RWPE2 (cell line): ENCODE results near the gene VASH1.
A peak's percentile ranks its signal among the peaks of the same experiment; 100 is the strongest.

ENCODE experiments used
- ATAC-seq: fragments of 200-7000 bp; cut with Tn5 transposase; 3 replicates; pipeline ENCODE4 v1.9.1; 2021; ENCODE audit warnings: low read depth
- DNase-seq: peaks from one replicate; pipeline ENCODE4 v3.0.0-alpha.2; 2020; ENCODE audit warnings: low spot score
- H3K27ac ChIP-seq: fragments of 450-650 bp; 2 replicates; pipeline ENCODE4 v1.5.1; 2017; ENCODE audit warnings: mild to moderate bottlenecking; ENCODE audit not compliant: poor library complexity, severe bottlenecking
- H3K27me3 ChIP-seq: fragments of 250-450 bp; sonication (Bioruptor Pico); 2 replicates; pipeline ENCODE4 v1.5.1; 2021; ENCODE audit warnings: mild to moderate bottlenecking, moderate library complexity; ENCODE audit not compliant: insufficient read depth, poor library complexity, severe bottlenecking
- H3K36me3 ChIP-seq: fragments of 250-450 bp; sonication (Bioruptor Pico); 2 replicates; pipeline ENCODE4 v1.5.1; 2020; ENCODE audit warnings: low read depth, mild to moderate bottlenecking, moderate library complexity
- H3K4me1 ChIP-seq: fragments of 250-450 bp; sonication (Bioruptor Pico); 2 replicates; pipeline ENCODE4 v1.5.1; 2021; ENCODE audit warnings: mild to moderate bottlenecking, moderate library complexity; ENCODE audit not compliant: insufficient read depth, poor library complexity, severe bottlenecking
- H3K4me3 ChIP-seq: fragments of 250-450 bp; sonication (Bioruptor Pico); 2 replicates; pipeline ENCODE4 v1.5.1; 2021; ENCODE audit warnings: mild to moderate bottlenecking, moderate library complexity; ENCODE audit not compliant: severe bottlenecking
- H3K9me3 ChIP-seq: fragments of 250-450 bp; sonication (Bioruptor Pico); 2 replicates; pipeline ENCODE4 v1.5.1; 2021; ENCODE audit warnings: mild to moderate bottlenecking, moderate library complexity; ENCODE audit not compliant: severe bottlenecking
- CTCF ChIP-seq: fragments of 450-650 bp; IDR thresholded peaks from one replicate; pipeline ENCODE4 v1.5.1; 2017; ENCODE audit warnings: mild to moderate bottlenecking, moderate library complexity; ENCODE audit not compliant: poor library complexity, severe bottlenecking

The VASH1 gene

GRCh38 chr14:76784266-76784874 lies 23.1 kb downstream of the VASH1 start:
- Histone ChIP-seq H3K4me3 (no peak overlapping the region), H3K27me3 (no peaks in the 10 kb centered on the region), H3K9me3 (no peaks in the 10 kb centered on the region), H3K4me1 (peaks cover 6% of the 10 kb centered on the region), H3K27ac (no peak overlapping the region), H3K36me3 (peaks cover 15% of the 10 kb centered on the region)
- no peak for TF ChIP-seq CTCF
- ATAC-seq, result no peak
- peak; percentile 50 for DNase-seq

- Histone ChIP-seq H3K4me1 (peaks cover 6% of the 10 kb centered on the region), H3K27me3 (no peaks in the 10 kb centered on the region), H3K9me3 (no peaks in the 10 kb centered on the region), H3K36me3 (peaks cover 16% of the 10 kb centered on the region), H3K27ac (no peak overlapping the region), H3K4me3 (no peak overlapping the region)
- ATAC-seq (peak; percentile 84), DNase-seq (peak; percentile 70)
- peak; percentile 81 for TF ChIP-seq CTCF
Measured at GRCh38 chr14:76784881-76785280, 23.6 kb downstream of the VASH1 start.

GRCh38 chr14:76786601-76787000 lies 25.3 kb downstream of the VASH1 start:
- peaks cover 33% of the 10 kb centered on the region for H3K36me3 ChIP-seq
- no peaks in the 10 kb centered on the region for H3K9me3 ChIP-seq
- H3K27me3 ChIP-seq, result no peaks in the 10 kb centered on the region
- H3K4me3 ChIP-seq, result no peak overlapping the region
- no peak for TF ChIP-seq CTCF
- peaks cover under 1% of the 10 kb centered on the region for H3K4me1 ChIP-seq
- no peak for DNase-seq
- no peak overlapping the region for H3K27ac ChIP-seq
- no peak for ATAC-seq

- no peak overlapping the region for H3K27ac ChIP-seq
- no peak for DNase-seq
- no peaks in the 10 kb centered on the region for H3K9me3 ChIP-seq
- TF ChIP-seq CTCF, result no peak
- H3K4me1 ChIP-seq, result no peaks in the 10 kb centered on the region
- no peak for ATAC-seq
- peaks cover 50% of the 10 kb centered on the region for H3K36me3 ChIP-seq
- H3K4me3 ChIP-seq, result no peak overlapping the region
- no peaks in the 10 kb centered on the region for H3K27me3 ChIP-seq
Measured at GRCh38 chr14:76792422-76792821, 31.2 kb downstream of the VASH1 start.

- DNase-seq (no peak), ATAC-seq (no peak)
- Histone ChIP-seq H3K4me1 (no peaks in the 10 kb centered on the region), H3K27ac (no peak overlapping the region), H3K36me3 (peaks cover 53% of the 10 kb centered on the region), H3K4me3 (no peak overlapping the region), H3K9me3 (no peaks in the 10 kb centered on the region), H3K27me3 (no peaks in the 10 kb centered on the region)
- no peak for TF ChIP-seq CTCF
Measured at GRCh38 chr14:76793324-76793723, 32.1 kb downstream of the VASH1 start.
